Neural progenitor cell (in vitro differentiated cells): ENCODE data around the gene CDK8.

ENCODE experiments used
- CTCF ChIP-seq: fragments of 200-600 bp; sonication (generic); IDR thresholded peaks from 2 replicates; pipeline ENCODE4 v1.5.1; 2017; ENCODE audit warnings: antibody characterized with exemption, mild to moderate bottlenecking
- EZH2 ChIP-seq: fragments of 200-600 bp; sonication (generic); IDR thresholded peaks from 2 replicates; pipeline ENCODE4 v1.6.1; 2017; ENCODE audit warnings: antibody characterized with exemption, mild to moderate bottlenecking, moderate library complexity

DNA sequence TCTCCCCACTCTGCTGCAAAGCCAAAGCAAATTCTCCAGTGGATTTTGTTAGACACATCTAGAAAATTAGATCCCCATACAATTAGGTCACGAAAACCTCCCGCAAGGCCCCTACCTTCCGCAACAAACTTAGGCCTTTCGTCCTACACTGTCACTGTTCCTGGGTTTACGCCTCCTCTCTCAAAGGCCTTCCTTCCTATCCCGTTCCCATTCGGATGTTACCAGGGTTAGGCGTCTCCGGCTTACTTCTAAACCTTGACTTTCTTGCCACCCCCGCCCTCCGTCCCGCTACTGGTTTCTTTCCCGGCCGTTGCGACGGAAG is 32.6 kb upstream of the CDK8 start:
- no peak for TF ChIP-seq EZH2
- no peak for TF ChIP-seq CTCF
